ENCODE results near the gene CABP4. TPM values are rescaled to one million over a fixed set of nuclear protein-coding genes. Genes with fewer than 3 reads are reported as not detected.
A peak's percentile ranks its signal among the peaks of the same experiment; 100 is the strongest.

The CABP4 gene
- total RNA-seq, 1 experiment from 2014 or later = 2.5 TPM

GRCh38 chr11:67417425-67417824 is 37.7 kb upstream of the CABP4 start:
- Histone ChIP-seq H3F3A (ENCODE audit: insufficient read depth, low read depth) (peaks cover 18% of the 10 kb centered on the region; the same call in 1 of the 2 replicates), H3K79me2 (ENCODE audit: low read depth) (no peaks in the 10 kb centered on the region), H3K4me3 (no peak overlapping the region), H3K27me3 (ENCODE audit: insufficient read depth, low read depth) (no peaks in the 10 kb centered on the region), H3K36me3 (ENCODE audit: low read depth) (no peaks in the 10 kb centered on the region), H3K4me1 (replicated peaks; ENCODE audit: insufficient read depth) (peaks cover 8% of the 10 kb centered on the region), H3K9me2 (ENCODE audit: insufficient read depth) (no peaks in the 10 kb centered on the region), H4K20me1 (ENCODE audit: insufficient read depth) (no peaks in the 10 kb centered on the region), H3K9me3 (ENCODE audit: insufficient read depth, low read depth) (no peaks in the 10 kb centered on the region), H3K4me2 (no peak overlapping the region), H2AFZ (no peak overlapping the region), H3K27ac (no peak overlapping the region)
- TF ChIP-seq EZH2 (IDR thresholded peaks at IDR 0.05; ENCODE audit: low read depth) = no peak
- no peak for TF ChIP-seq CTCF (conservative IDR thresholded peaks at IDR 0.05)
- no peak for DNase-seq
- POLR2A ChIA-PET (ENCODE audit: unreplicated experiment) = no interaction called here
- CTCF ChIA-PET = no interaction called here
- intact Hi-C loops (cut with micrococcal nuclease; ENCODE audit: unreplicated experiment) = no loop called here
- no TSS peak for BruUV-seq (replicated peaks)

GRCh38 chr11:67418476-67419281 is 36.5 kb upstream of the CABP4 start:
- Histone ChIP-seq H3K4me3 (no peak overlapping the region), H4K20me1 (ENCODE audit: insufficient read depth) (no peaks in the 10 kb centered on the region), H3K27me3 (ENCODE audit: insufficient read depth, low read depth) (no peaks in the 10 kb centered on the region), H2AFZ (no peak overlapping the region), H3F3A (ENCODE audit: insufficient read depth, low read depth) (peaks cover 22% of the 10 kb centered on the region; the same call in 1 of the 2 replicates), H3K9me2 (ENCODE audit: insufficient read depth) (no peaks in the 10 kb centered on the region), H3K4me1 (replicated peaks; ENCODE audit: insufficient read depth) (peaks cover 17% of the 10 kb centered on the region), H3K27ac (no peak overlapping the region), H3K9me3 (ENCODE audit: insufficient read depth, low read depth) (no peaks in the 10 kb centered on the region), H3K36me3 (ENCODE audit: low read depth) (no peaks in the 10 kb centered on the region), H3K4me2 (no peak overlapping the region), H3K79me2 (ENCODE audit: low read depth) (no peaks in the 10 kb centered on the region)
- no TSS peak for BruUV-seq (replicated peaks)
- TF ChIP-seq CTCF (conservative IDR thresholded peaks at IDR 0.05) = no peak
- TF ChIP-seq EZH2 (IDR thresholded peaks at IDR 0.05; ENCODE audit: low read depth) = no peak
- ChIA-PET CTCF (interaction anchor here (0.6 kb wide), 2 partner anchors 232 to 620 kb away, joined by 5 to 8 read pairs; no protein-coding TSS in a partner anchor), POLR2A (ENCODE audit: unreplicated experiment) (interaction anchor here (0.7 kb wide), 1 partner anchor 23 kb away, joined by 3 read pairs; no protein-coding TSS in a partner anchor)
- intact Hi-C loops (cut with micrococcal nuclease; ENCODE audit: unreplicated experiment) = no loop called here
- DNase-seq = peak in 1 of 2 experiments; percentile 50

GRCh38 chr11:67419325-67420049 is 35.7 kb upstream of the CABP4 start:
- Histone ChIP-seq H3K4me1 (replicated peaks; ENCODE audit: insufficient read depth) (peaks cover 17% of the 10 kb centered on the region), H3K9me2 (ENCODE audit: insufficient read depth) (no peaks in the 10 kb centered on the region), H3K4me2 (peak overlapping the region; percentile 93), H3K27me3 (ENCODE audit: insufficient read depth, low read depth) (no peaks in the 10 kb centered on the region), H3K4me3 (no peak overlapping the region), H2AFZ (no peak overlapping the region), H3K9me3 (ENCODE audit: insufficient read depth, low read depth) (no peaks in the 10 kb centered on the region), H4K20me1 (ENCODE audit: insufficient read depth) (no peaks in the 10 kb centered on the region), H3K36me3 (ENCODE audit: low read depth) (no peaks in the 10 kb centered on the region), H3F3A (ENCODE audit: insufficient read depth, low read depth) (peaks cover 22% of the 10 kb centered on the region; the same call in 1 of the 2 replicates), H3K27ac (no peak overlapping the region), H3K79me2 (ENCODE audit: low read depth) (no peaks in the 10 kb centered on the region)
- ChIA-PET CTCF (interaction anchor here (2.1 kb wide), 1 partner anchor 18 kb away, joined by 10 read pairs; the partner anchor contains the start of gene PPP1CA), POLR2A (ENCODE audit: unreplicated experiment) (interaction anchor here (0.6 kb wide), 1 partner anchor 27 kb away, joined by 3 read pairs; no protein-coding TSS in a partner anchor)
- BruUV-seq (replicated peaks) = no TSS peak
- no peak for DNase-seq
- TF ChIP-seq EZH2 (IDR thresholded peaks at IDR 0.05; ENCODE audit: low read depth) = no peak
- TF ChIP-seq CTCF (conservative IDR thresholded peaks at IDR 0.05) = no peak
- intact Hi-C loops (cut with micrococcal nuclease; ENCODE audit: unreplicated experiment) = no loop called here
